Lower lobe of right lung (tissue), 2 donors: ENCODE data around the gene GPR68. TPM values are rescaled to one million over a fixed set of nuclear protein-coding genes. Genes with fewer than 3 reads are reported as not detected.

ENCODE experiments used
- ATAC-seq, 2 donors: fragments of 200-7000 bp; cut with Tn5 transposase; one replicate each; pipeline ENCODE4 v1.9.1; 2020 to 2022; ENCODE audit warnings: mild to moderate bottlenecking in 2 of 2, moderate library complexity in 2 of 2
- DNase-seq: peaks from one replicate; pipeline ENCODE4 v3.0.0-alpha.2; 2020
- H3K27ac ChIP-seq: fragments of 200-600 bp; one replicate; pipeline ENCODE4 v1.8.0; 2022
- H3K27me3 ChIP-seq: fragments of 200-600 bp; one replicate; pipeline ENCODE4 v1.8.0; 2022; ENCODE audit warnings: low read depth
- H3K36me3 ChIP-seq: fragments of 200-600 bp; one replicate; pipeline ENCODE4 v1.8.0; 2022; ENCODE audit warnings: mild to moderate bottlenecking
- H3K4me1 ChIP-seq: fragments of 200-600 bp; one replicate; pipeline ENCODE4 v1.8.0; 2022
- H3K4me3 ChIP-seq: fragments of 200-600 bp; one replicate; pipeline ENCODE4 v1.8.0; 2022; ENCODE audit warnings: mild to moderate bottlenecking
- H3K9me3 ChIP-seq: fragments of 200-600 bp; one replicate; pipeline ENCODE4 v1.8.0; 2022
- intact Hi-C: fragments of 100-400 bp; cut with DNase I; formaldehyde crosslinking; loops from one replicate; pipeline ENCODE4 v1.11.0; 2022
- total RNA-seq: library from RNA; stranded (reverse); fragmentation: NEBNext Ultra II Directional; extraction: Animal tissue kit (Norgen Biotek cat#: 25700); gene quantifications from one replicate; pipeline ENCODE4 v1.2.1, GENCODE V29; 2021
- TF ChIP-seq, protein P1 (sequence below): fragments of 200-600 bp; IDR thresholded peaks from one replicate; pipeline ENCODE4 v1.8.0; 2022; ENCODE audit warnings: antibody characterized with exemption, mild to moderate bottlenecking
- donor health status: DM: no; HTN: yes; CAD: no; lungs with severe emphysema.

The GPR68 gene
- total RNA-seq, 1 donor from 2014 or later = 3.4 TPM

DNA sequence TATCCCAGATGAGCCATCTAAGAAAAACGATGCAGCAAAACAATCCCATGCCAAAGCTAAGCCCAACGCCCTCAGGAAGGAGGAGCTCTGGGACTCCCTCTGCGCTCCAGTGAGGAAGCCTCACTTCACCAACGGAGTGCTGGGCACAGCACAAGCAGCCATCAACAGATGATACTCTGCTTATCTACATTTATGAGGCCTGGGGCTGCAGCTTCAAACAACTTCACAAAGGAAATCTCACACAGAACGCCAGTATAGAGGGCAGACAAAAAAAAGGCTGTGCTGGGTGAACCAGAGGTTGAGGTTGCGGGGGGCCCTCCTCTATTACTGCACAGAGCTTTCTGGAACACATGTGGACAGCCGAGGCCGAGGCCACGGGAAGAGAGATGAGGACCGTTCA lies 34.9 kb upstream of the GPR68 start:
- peaks cover 69% of the 10 kb centered on the region for H3K36me3 ChIP-seq
- no peak overlapping the region for H3K27ac ChIP-seq
- intact Hi-C loops = no loop called here
- H3K27me3 ChIP-seq = no peaks in the 10 kb centered on the region
- TF ChIP-seq, protein P1, sequence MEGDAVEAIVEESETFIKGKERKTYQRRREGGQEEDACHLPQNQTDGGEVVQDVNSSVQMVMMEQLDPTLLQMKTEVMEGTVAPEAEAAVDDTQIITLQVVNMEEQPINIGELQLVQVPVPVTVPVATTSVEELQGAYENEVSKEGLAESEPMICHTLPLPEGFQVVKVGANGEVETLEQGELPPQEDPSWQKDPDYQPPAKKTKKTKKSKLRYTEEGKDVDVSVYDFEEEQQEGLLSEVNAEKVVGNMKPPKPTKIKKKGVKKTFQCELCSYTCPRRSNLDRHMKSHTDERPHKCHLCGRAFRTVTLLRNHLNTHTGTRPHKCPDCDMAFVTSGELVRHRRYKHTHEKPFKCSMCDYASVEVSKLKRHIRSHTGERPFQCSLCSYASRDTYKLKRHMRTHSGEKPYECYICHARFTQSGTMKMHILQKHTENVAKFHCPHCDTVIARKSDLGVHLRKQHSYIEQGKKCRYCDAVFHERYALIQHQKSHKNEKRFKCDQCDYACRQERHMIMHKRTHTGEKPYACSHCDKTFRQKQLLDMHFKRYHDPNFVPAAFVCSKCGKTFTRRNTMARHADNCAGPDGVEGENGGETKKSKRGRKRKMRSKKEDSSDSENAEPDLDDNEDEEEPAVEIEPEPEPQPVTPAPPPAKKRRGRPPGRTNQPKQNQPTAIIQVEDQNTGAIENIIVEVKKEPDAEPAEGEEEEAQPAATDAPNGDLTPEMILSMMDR = no peak
- H3K4me1 ChIP-seq = peaks cover 8% of the 10 kb centered on the region
- DNase-seq (peak; percentile 18), ATAC-seq (no peak)
- no peaks in the 10 kb centered on the region for H3K9me3 ChIP-seq
- H3K4me3 ChIP-seq = no peak overlapping the region

DNA sequence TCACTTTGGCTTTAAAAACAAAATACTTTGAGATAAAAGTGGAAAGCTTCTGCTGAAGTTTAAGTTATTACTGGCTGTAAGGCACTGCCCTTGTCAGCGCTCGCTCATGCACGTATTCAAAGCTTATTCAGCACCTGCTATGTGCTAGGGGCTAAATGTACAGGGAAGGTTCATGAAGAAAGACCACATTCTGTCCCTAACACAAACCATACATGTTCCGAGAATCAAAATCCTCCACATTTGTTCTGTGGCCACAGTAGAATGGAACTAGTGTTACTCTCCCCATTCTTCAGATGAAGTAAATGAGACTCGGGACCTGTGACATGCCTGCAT lies 33.8 kb upstream of the GPR68 start:
- TF ChIP-seq, protein P1 = no peak
- H3K4me1 ChIP-seq = no peaks in the 10 kb centered on the region
- intact Hi-C loops = no loop called here
- no peak overlapping the region for H3K4me3 ChIP-seq
- H3K36me3 ChIP-seq = peaks cover 74% of the 10 kb centered on the region
- H3K27me3 ChIP-seq = no peaks in the 10 kb centered on the region
- no peak for ATAC-seq
- H3K9me3 ChIP-seq = no peaks in the 10 kb centered on the region
- no peak for DNase-seq
- no peak overlapping the region for H3K27ac ChIP-seq

DNA sequence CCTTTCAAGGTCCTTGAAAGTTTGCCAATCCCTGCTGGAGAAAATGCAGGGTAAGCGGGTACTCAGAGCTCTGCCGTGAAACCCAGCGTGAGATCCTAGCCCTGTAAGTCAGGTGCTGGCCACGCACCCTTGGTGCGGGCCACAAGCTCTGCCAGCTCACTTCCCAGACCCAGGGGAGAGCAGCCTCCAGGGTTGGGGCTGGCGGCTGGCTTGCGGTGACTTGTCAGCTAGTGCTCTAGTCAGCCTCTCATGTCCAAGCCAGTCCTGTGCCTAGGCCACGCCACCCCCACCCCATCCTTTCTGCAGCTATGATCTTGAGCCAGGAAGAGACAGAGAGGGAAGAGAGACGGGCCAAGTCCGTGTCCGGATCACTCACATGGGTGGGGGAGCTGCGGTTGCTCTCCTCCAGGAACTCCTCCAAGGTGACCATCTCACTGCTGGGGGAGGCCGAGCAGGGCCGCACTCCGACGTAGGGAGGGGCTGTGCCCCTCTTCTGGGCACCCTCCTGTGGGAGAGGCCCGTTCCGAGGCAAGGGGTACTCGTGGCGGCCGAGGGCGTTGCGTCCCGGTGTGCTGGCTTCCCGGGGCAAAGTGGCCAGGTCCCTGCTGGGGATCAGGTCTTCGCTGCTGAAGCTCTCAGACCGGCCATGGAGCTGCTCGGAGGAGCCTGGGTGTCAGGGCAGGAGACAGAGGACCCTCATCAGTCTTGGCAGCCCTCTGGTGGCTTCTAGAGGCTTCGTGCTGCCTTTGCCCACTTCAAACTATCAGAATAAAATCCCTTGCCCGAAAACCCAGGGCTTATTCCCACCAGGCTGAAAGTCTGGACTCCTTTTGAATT lies 33.3 kb upstream of the GPR68 start:
- no peaks in the 10 kb centered on the region for H3K27me3 ChIP-seq
- H3K27ac ChIP-seq = no peak overlapping the region
- intact Hi-C loops = no loop called here
- H3K4me1 ChIP-seq = no peaks in the 10 kb centered on the region
- ATAC-seq = no peak
- DNase-seq = peak; percentile 36
- H3K4me3 ChIP-seq = no peak overlapping the region
- TF ChIP-seq, protein P1 = no peak
- H3K36me3 ChIP-seq = peaks cover 75% of the 10 kb centered on the region
- H3K9me3 ChIP-seq = no peaks in the 10 kb centered on the region

DNA sequence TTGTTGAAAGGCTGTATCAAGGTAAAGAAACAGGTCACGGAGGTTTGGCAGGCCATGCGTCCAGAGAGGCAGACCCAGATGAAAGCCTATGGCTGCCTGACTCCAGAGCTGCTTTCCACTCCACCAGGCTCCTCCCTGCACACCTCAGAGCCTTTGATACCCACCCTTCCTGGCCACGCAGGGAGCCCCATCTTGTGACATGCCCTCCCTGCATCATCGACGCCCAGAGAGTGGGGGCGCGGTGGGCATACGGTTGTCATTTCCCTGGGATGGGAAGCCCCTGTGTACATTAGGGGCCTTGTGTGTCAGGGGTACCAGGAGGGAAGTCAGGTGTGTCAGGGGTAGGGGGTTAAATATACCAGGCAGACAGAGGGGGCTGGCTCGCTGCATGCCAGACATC lies 30.3 kb upstream of the GPR68 start:
- intact Hi-C loops = no loop called here
- peaks cover 63% of the 10 kb centered on the region for H3K36me3 ChIP-seq
- no peak overlapping the region for H3K27ac ChIP-seq

DNA sequence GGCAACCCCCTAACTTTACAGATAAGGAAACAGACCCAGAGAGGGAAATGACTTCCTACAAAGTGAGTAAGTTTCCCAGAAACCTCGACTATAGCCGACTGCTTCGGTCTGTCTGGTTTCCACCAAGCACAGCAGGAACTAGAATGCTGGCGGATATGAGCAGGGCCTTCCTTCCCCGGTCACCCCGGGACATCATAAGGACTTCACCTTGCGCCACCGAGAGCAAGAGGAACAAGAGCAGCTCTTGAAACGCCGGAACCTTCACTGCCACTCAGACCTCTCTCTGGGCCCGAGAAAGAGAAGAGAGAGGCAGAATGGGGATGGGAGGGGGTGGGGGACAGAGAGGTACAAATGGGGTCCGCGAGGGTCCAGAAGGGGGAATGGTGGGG lies 29.4 kb upstream of the GPR68 start:
- peaks cover 11% of the 10 kb centered on the region for H3K4me1 ChIP-seq
- ATAC-seq (peak; percentile 73), DNase-seq (peak; percentile 71)
- TF ChIP-seq, protein P1 = no peak
- H3K36me3 ChIP-seq = peaks cover 54% of the 10 kb centered on the region
- no peak overlapping the region for H3K27ac ChIP-seq
- intact Hi-C loops = no loop called here
- no peak overlapping the region for H3K4me3 ChIP-seq
- H3K27me3 ChIP-seq = no peaks in the 10 kb centered on the region
- no peaks in the 10 kb centered on the region for H3K9me3 ChIP-seq

More for the DNA sequence above, 30.3 kb upstream of the GPR68 start:
- TF ChIP-seq, protein P1 = no peak
- H3K9me3 ChIP-seq = no peaks in the 10 kb centered on the region
- no peak overlapping the region for H3K4me3 ChIP-seq
- H3K27me3 ChIP-seq = no peaks in the 10 kb centered on the region
- ATAC-seq (no peak), DNase-seq (peak; percentile 13)
- peaks cover 3% of the 10 kb centered on the region for H3K4me1 ChIP-seq
